A549 (cell line): ENCODE results near the gene GPR26.

Experiments used
- CHD2 ChIP-seq: fragments of 150-350 bp; IDR thresholded peaks from 2 replicates; pipeline ENCODE4 v1.6.1; 2014; ENCODE audit warnings: low read length; ENCODE audit not compliant: partially characterized antibody
- CTCF ChIP-seq: fragments of >200 bp; sonication (Bioruptor Twin); formaldehyde crosslinking; IDR thresholded peaks from 3 replicates; pipeline ENCODE4 v1.5.1; 2016
- EHF ChIP-seq: fragments of 250-450 bp; sonication (Bioruptor Pico); IDR thresholded peaks from 2 replicates; pipeline ENCODE4 v1.5.0; 2020; ENCODE audit warnings: mild to moderate bottlenecking
- EP300 ChIP-seq, 2 experiments: fragments of >200 bp; sonication (Bioruptor Twin); formaldehyde crosslinking; IDR thresholded peaks; 2 replicates in 1 of 2; 3 replicates in 1 of 2; pipeline ENCODE4 v1.6.1; 2016 to 2017
- GATA3 ChIP-seq: IDR thresholded peaks from 2 replicates; pipeline ENCODE4 v1.6.1; 2012; ENCODE audit warnings: borderline replicate concordance
- KDM1A ChIP-seq: fragments of 200-600 bp; sonication (generic); IDR thresholded peaks from 2 replicates; pipeline ENCODE4 v1.6.1; 2016; ENCODE audit warnings: low read depth, mild to moderate bottlenecking
- MYC ChIP-seq: IDR thresholded peaks from 2 replicates; pipeline ENCODE4 v1.6.1; 2012; ENCODE audit warnings: mild to moderate bottlenecking, inconsistent platforms, low read length, improper control_type of control experiment, borderline replicate concordance
- NR3C1 ChIP-seq: fragments of >200 bp; sonication (Bioruptor Twin); formaldehyde crosslinking; IDR thresholded peaks from 3 replicates; pipeline ENCODE4 v1.6.1; 2017
- POLR2A ChIP-seq: IDR thresholded peaks from 2 replicates; pipeline ENCODE4 v1.6.1; 2012; ENCODE audit warnings: mild to moderate bottlenecking, low read length
- RARB ChIP-seq: fragments of 250-450 bp; sonication (Bioruptor Pico); IDR thresholded peaks from 2 replicates; pipeline ENCODE4 v1.8.0; 2021; ENCODE audit warnings: mild to moderate bottlenecking, moderate library complexity
- SMC3 ChIP-seq: fragments of >200 bp; sonication (Bioruptor Twin); formaldehyde crosslinking; IDR thresholded peaks from 3 replicates; pipeline ENCODE4 v1.6.1; 2018; ENCODE audit warnings: inconsistent platforms
- SREBF2 ChIP-seq: fragments of 450-650 bp; IDR thresholded peaks from 2 replicates; pipeline ENCODE4 v1.6.1; 2014; ENCODE audit warnings: mild to moderate bottlenecking, moderate library complexity
- ZFP36 ChIP-seq: fragments of 450-650 bp; IDR thresholded peaks from 2 replicates; pipeline ENCODE4 v1.6.1; 2014; ENCODE audit warnings: borderline replicate concordance; ENCODE audit not compliant: partially characterized antibody

- TF ChIP-seq SMC3: no peak
- TF ChIP-seq CTCF: no peak
- no peak for TF ChIP-seq EHF (CRISPR knock-in tag)
- TF ChIP-seq POLR2A: no peak
- TF ChIP-seq KDM1A: no peak
- no peak for TF ChIP-seq SREBF2
- TF ChIP-seq MYC: no peak
- no peak for TF ChIP-seq RARB
- TF ChIP-seq NR3C1: no peak
- TF ChIP-seq EP300 (IDR thresholded peaks at IDR 0.05): no peak
- no peak for TF ChIP-seq GATA3
- no peak for TF ChIP-seq ZFP36
- no peak for TF ChIP-seq CHD2
Measured at GRCh38 chr10:123683459-123683858, 17.3 kb downstream of the GPR26 start.
